Astrocyte (in vitro differentiated cells and primary cell): ENCODE measurements around the gene ZBTB49. TPM values are rescaled to one million over a fixed set of nuclear protein-coding genes. Genes with fewer than 3 reads are reported as not detected.

ENCODE experiments used
- DNase-seq: peaks from one replicate; pipeline ENCODE4 v3.0.0-alpha.2; 2010; ENCODE audit warnings: low read depth
- FAIRE-seq: peaks from 2 replicates; lab custom pipeline; 2011; peaks lifted over from hg19 to GRCh38; lab: Jason Lieb, UNC
- H2AFZ ChIP-seq: 2 replicates; pipeline ENCODE4 v1.6.0; 2012; ENCODE audit warnings: low read depth, low read length, inconsistent platforms
- H3K27ac ChIP-seq: 2 replicates; pipeline ENCODE4 v1.5.1; 2011; ENCODE audit warnings: low read depth, low read length, inconsistent platforms
- H3K27me3 ChIP-seq: 2 replicates; pipeline ENCODE4 v1.6.0; 2011; ENCODE audit warnings: low read length, inconsistent platforms; ENCODE audit not compliant: insufficient read depth
- H3K36me3 ChIP-seq: 2 replicates; pipeline ENCODE4 v1.5.1; 2011; ENCODE audit warnings: low read length, inconsistent platforms; ENCODE audit not compliant: insufficient read depth
- H3K4me1 ChIP-seq: 2 replicates; pipeline ENCODE4 v1.5.1; 2011; ENCODE audit warnings: low read length, inconsistent platforms; ENCODE audit not compliant: insufficient read depth
- H3K4me2 ChIP-seq: 2 replicates; pipeline ENCODE4 v1.6.0; 2012; ENCODE audit warnings: low read length, inconsistent platforms
- H3K4me3 ChIP-seq: 2 replicates; pipeline ENCODE4 v1.5.1; 2011; ENCODE audit warnings: low read depth, mild to moderate bottlenecking, low read length, inconsistent platforms; ENCODE audit not compliant: insufficient read depth
- H3K79me2 ChIP-seq: 2 replicates; pipeline ENCODE4 v1.6.0; 2012; ENCODE audit warnings: mild to moderate bottlenecking, low read length, inconsistent platforms; ENCODE audit not compliant: insufficient read depth
- H3K9ac ChIP-seq: 2 replicates; pipeline ENCODE4 v1.6.0; 2012; ENCODE audit warnings: mild to moderate bottlenecking, low read length, inconsistent platforms
- H3K9me3 ChIP-seq: 2 replicates; pipeline ENCODE4 v1.5.1; 2012; ENCODE audit warnings: low read depth, mild to moderate bottlenecking, low read length, inconsistent platforms; ENCODE audit not compliant: insufficient read depth
- H4K20me1 ChIP-seq: 2 replicates; pipeline ENCODE4 v1.6.0; 2012; ENCODE audit warnings: low read length, inconsistent platforms; ENCODE audit not compliant: insufficient read depth
- H3K27ac Mint-ChIP-seq: one replicate; pipeline ENCODE4 v1.8.0; 2021; ENCODE audit warnings: mild to moderate bottlenecking, mixed read lengths; ENCODE audit not compliant: unreplicated experiment
- H3K27me3 Mint-ChIP-seq: one replicate; pipeline ENCODE4 v1.8.0; 2021; ENCODE audit warnings: low read depth, mixed read lengths; ENCODE audit not compliant: unreplicated experiment
- H3K36me3 Mint-ChIP-seq: one replicate; pipeline ENCODE4 v1.8.0; 2021; ENCODE audit warnings: low read depth, mixed read lengths; ENCODE audit not compliant: unreplicated experiment
- H3K4me1 Mint-ChIP-seq: one replicate; pipeline ENCODE4 v1.8.0; 2021; ENCODE audit warnings: low read depth, mixed read lengths; ENCODE audit not compliant: unreplicated experiment
- H3K4me3 Mint-ChIP-seq: one replicate; pipeline ENCODE4 v1.8.0; 2021; ENCODE audit warnings: mild to moderate bottlenecking, moderate library complexity, mixed read lengths; ENCODE audit not compliant: unreplicated experiment
- H3K9me3 Mint-ChIP-seq: one replicate; pipeline ENCODE4 v1.8.0; 2021; ENCODE audit warnings: mild to moderate bottlenecking, mixed read lengths; ENCODE audit not compliant: unreplicated experiment
- EZH2 ChIP-seq: IDR thresholded peaks from 2 replicates; pipeline ENCODE4 v1.6.1; 2012; ENCODE audit warnings: mild to moderate bottlenecking, low read length, inconsistent platforms; ENCODE audit not compliant: insufficient read depth
- total RNA-seq: library from RNA; stranded (reverse); gene quantifications from 2 replicates; pipeline ENCODE4 v1.2.1, GENCODE V29; 2021
- TF ChIP-seq, protein P1 (sequence below): IDR thresholded peaks from 2 replicates; pipeline ENCODE4 v1.5.1; 2011; ENCODE audit warnings: low read depth, mild to moderate bottlenecking, inconsistent platforms, low read length, moderate library complexity; ENCODE audit not compliant: insufficient read depth

Gene ZBTB49
- total RNA-seq, 1 donor from 2014 or later = 5.5 TPM

DNA sequence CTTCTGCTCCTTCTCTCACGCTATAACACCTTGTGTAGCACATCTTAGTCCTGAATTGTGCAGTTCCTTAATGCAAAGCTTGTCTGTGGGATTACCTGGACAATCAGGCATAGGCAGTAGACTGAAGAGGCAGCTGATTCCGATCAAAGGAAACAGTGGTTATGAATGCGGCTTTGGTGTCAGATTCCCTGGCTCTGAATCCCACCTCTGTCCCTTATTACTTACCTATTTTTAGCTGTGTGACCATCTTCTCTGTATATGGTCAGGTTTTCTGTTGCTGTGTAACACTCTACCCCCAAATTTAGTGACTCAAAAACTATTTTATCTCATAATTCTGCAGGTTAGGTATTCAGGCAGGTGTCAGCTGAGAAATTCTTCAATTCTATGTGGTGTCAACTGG, 3.2 kb downstream of the ZBTB49 start:
- H3K36me3 Mint-ChIP-seq = peaks cover 5% of the 10 kb centered on the region
- Histone ChIP-seq H3K79me2 (peaks cover 87% of the 10 kb centered on the region), H4K20me1 (peaks cover 74% of the 10 kb centered on the region), H3K27me3 (no peaks in the 10 kb centered on the region), H3K9ac (no peak overlapping the region), H3K27ac (no peak overlapping the region), H3K4me1 (peaks cover 15% of the 10 kb centered on the region), H3K36me3 (no peaks in the 10 kb centered on the region), H3K4me2 (no peak overlapping the region), H3K9me3 (no peaks in the 10 kb centered on the region), H2AFZ (no peak overlapping the region), H3K4me3 (no peak overlapping the region)
- H3K4me3 Mint-ChIP-seq = no peak overlapping the region
- FAIRE-seq (no peak), DNase-seq (no peak)
- peaks cover 4% of the 10 kb centered on the region for H3K9me3 Mint-ChIP-seq
- H3K27me3 Mint-ChIP-seq = no peaks in the 10 kb centered on the region
- H3K27ac Mint-ChIP-seq = no peak overlapping the region
- H3K4me1 Mint-ChIP-seq = peaks cover 16% of the 10 kb centered on the region
- no peak for TF ChIP-seq EZH2
- TF ChIP-seq, protein P1, sequence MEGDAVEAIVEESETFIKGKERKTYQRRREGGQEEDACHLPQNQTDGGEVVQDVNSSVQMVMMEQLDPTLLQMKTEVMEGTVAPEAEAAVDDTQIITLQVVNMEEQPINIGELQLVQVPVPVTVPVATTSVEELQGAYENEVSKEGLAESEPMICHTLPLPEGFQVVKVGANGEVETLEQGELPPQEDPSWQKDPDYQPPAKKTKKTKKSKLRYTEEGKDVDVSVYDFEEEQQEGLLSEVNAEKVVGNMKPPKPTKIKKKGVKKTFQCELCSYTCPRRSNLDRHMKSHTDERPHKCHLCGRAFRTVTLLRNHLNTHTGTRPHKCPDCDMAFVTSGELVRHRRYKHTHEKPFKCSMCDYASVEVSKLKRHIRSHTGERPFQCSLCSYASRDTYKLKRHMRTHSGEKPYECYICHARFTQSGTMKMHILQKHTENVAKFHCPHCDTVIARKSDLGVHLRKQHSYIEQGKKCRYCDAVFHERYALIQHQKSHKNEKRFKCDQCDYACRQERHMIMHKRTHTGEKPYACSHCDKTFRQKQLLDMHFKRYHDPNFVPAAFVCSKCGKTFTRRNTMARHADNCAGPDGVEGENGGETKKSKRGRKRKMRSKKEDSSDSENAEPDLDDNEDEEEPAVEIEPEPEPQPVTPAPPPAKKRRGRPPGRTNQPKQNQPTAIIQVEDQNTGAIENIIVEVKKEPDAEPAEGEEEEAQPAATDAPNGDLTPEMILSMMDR = no peak

DNA sequence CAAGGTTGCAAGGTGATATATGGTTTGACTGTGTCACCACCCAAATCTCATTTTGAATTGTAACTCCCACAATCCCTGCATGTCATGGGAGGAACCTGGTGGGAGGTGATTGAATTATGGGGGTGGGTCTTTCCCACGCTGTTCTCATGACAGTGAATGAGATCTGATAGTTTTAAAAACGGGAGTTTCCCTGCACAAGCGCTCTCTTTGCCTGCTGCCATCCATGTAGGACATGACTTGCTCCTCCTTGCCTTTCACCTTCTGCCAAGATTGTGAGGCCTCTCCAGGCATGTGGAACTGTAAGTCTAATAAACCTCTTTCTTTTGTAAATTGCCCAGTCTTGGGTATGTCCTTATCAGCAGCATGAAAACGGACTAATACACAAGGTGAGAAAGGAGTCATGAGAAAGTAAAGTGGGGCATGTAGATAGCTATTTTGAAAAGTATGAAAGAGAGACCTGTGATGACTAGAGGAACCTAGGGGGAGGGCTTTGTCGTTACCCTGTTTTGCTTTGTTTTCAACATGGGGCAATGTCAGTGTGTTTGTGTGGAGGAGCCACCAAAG, 6.3 kb downstream of the ZBTB49 start:
- Histone ChIP-seq H3K27me3 (no peaks in the 10 kb centered on the region), H3K9ac (no peak overlapping the region), H3K9me3 (no peaks in the 10 kb centered on the region), H3K79me2 (peaks cover 65% of the 10 kb centered on the region), H3K27ac (no peak overlapping the region), H3K4me2 (no peak overlapping the region), H3K36me3 (no peaks in the 10 kb centered on the region), H3K4me1 (peaks cover 2% of the 10 kb centered on the region), H2AFZ (no peak overlapping the region), H4K20me1 (peaks cover 62% of the 10 kb centered on the region), H3K4me3 (no peak overlapping the region)
- Mint-ChIP-seq H3K27ac (no peak overlapping the region), H3K4me1 (peaks cover under 1% of the 10 kb centered on the region), H3K27me3 (no peaks in the 10 kb centered on the region), H3K9me3 (peaks cover 4% of the 10 kb centered on the region), H3K36me3 (peaks cover 5% of the 10 kb centered on the region), H3K4me3 (no peak overlapping the region)
- DNase-seq = no peak
- TF ChIP-seq, protein P1 = no peak
- TF ChIP-seq EZH2 = no peak
- FAIRE-seq = no peak

DNA sequence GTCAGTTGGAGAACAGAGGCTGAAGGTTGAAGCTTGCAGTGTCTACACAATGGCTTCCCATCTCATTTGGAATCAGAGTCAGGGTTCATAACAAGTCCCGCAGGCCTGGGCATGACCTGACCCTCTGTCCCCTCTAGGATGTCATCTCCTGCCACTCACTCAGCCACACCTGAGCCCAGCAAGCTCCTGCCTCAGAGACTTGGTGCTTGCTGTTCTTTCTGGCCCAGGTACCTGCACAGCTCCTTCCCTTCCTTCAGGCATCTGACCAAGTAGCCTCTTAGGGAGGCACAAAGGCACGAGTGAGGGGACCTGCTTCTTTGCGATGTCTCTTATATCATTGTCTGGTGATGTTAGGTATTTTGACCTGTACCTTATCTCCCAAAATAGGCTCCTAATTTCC, 9.0 kb downstream of the ZBTB49 start:
- Mint-ChIP-seq H3K4me3 (no peak overlapping the region), H3K4me1 (peaks cover 6% of the 10 kb centered on the region), H3K36me3 (peaks cover 5% of the 10 kb centered on the region), H3K27ac (no peak overlapping the region), H3K9me3 (peaks cover 4% of the 10 kb centered on the region), H3K27me3 (no peaks in the 10 kb centered on the region)
- no peak overlapping the region for H2AFZ ChIP-seq
- H3K79me2 ChIP-seq = peaks cover 39% of the 10 kb centered on the region
- H3K4me1 ChIP-seq = no peaks in the 10 kb centered on the region
- TF ChIP-seq, protein P1 = no peak
- TF ChIP-seq EZH2 = no peak
- no peaks in the 10 kb centered on the region for H3K9me3 ChIP-seq
- FAIRE-seq (no peak), DNase-seq (no peak)
- no peak overlapping the region for H3K4me2 ChIP-seq
- H3K9ac ChIP-seq = no peak overlapping the region
- peaks cover 43% of the 10 kb centered on the region for H4K20me1 ChIP-seq
- H3K4me3 ChIP-seq = no peak overlapping the region
- H3K27me3 ChIP-seq = no peaks in the 10 kb centered on the region
- H3K36me3 ChIP-seq = peaks cover 7% of the 10 kb centered on the region
- H3K27ac ChIP-seq = no peak overlapping the region
